B cell (primary cell): Measurements from ENCODE around the gene TRIM31. TPM values are rescaled to one million over a fixed set of nuclear protein-coding genes. Genes with fewer than 3 reads are reported as not detected.

Experiments
- ATAC-seq: fragments of 200-7000 bp; cut with Tn5 transposase; one replicate; pipeline ENCODE4 v1.10.0; 2021; ENCODE audit warnings: low read depth, mild to moderate bottlenecking, moderate number of reproducible peaks, moderate library complexity
- CTCF ChIA-PET: fragments of 350-600 bp; sonication (Branson Sonifier 250); formaldehyde crosslinking; loops from one replicate; lab custom pipeline; 2021; ENCODE audit warnings: antibody characterized with exemption, inconsistent platforms; lab: Charles Lee
- POLR2A ChIA-PET: fragments of 350-600 bp; sonication (Branson Sonifier 250); formaldehyde crosslinking; loops from one replicate; lab custom pipeline; 2021; ENCODE audit warnings: antibody characterized with exemption; lab: Charles Lee
- DNase-seq: peaks from one replicate; pipeline ENCODE4 v3.0.0; 2013
- H2AFZ ChIP-seq: 2 replicates; pipeline ENCODE4 v1.6.1; 2012; ENCODE audit warnings: mild to moderate bottlenecking, low read depth, low read length; ENCODE audit not compliant: insufficient read depth, poor library complexity, severe bottlenecking
- H3K27ac ChIP-seq, 2 donors: 1 replicate in 1 of 2; 2 replicates in 1 of 2; pipeline ENCODE4 v1.5.1; 2012 to 2013; ENCODE audit warnings: low read length in 2 of 2, mild to moderate bottlenecking in 2 of 2, moderate library complexity in 1 of 2
- H3K27me3 ChIP-seq, 4 experiments: fragments of 200-600 bp in 1 of 4; sonication (generic) in 1 of 4; replicated peaks in 1 of 4; 1 replicate in 2 of 4; 2 replicates in 2 of 4; pipeline versions ENCODE4 v1.6.1 to v1.7.0; 2013 to 2016; ENCODE audit warnings: low read length in 3 of 4, mild to moderate bottlenecking in 2 of 4, mixed read lengths in 1 of 4, moderate library complexity in 1 of 4; ENCODE audit not compliant: insufficient read depth in 4 of 4, control insufficient read depth in 3 of 4; ENCODE audit errors: control extremely low read depth in 1 of 4
- H3K36me3 ChIP-seq, 2 experiments: replicated peaks in 1 of 2; 1 replicate in 1 of 2; 2 replicates in 1 of 2; pipeline versions ENCODE4 v1.6.1 to v1.7.1; 2013; ENCODE audit warnings: low read length in 1 of 2; ENCODE audit not compliant: insufficient read depth in 2 of 2, control insufficient read depth in 1 of 2; ENCODE audit errors: control extremely low read depth in 1 of 2, extremely low read depth in 1 of 2
- H3K4me1 ChIP-seq, 2 donors: fragments of 200-600 bp in 1 of 2; sonication (generic) in 1 of 2; 1 replicate in 1 of 2; 2 replicates in 1 of 2; pipeline versions ENCODE4 v1.5.1 to v1.6.1; 2013 to 2017; ENCODE audit warnings: low read length in 2 of 2; ENCODE audit not compliant: control insufficient read depth in 2 of 2, insufficient read depth in 2 of 2
- H3K4me2 ChIP-seq: replicated peaks from 2 replicates; pipeline ENCODE3; 2012; ENCODE audit warnings: mild to moderate bottlenecking, low read depth, low read length; ENCODE audit not compliant: poor library complexity, severe bottlenecking
- H3K4me3 ChIP-seq, 5 experiments: fragments of 200-600 bp in 1 of 5; sonication (generic) in 1 of 5; 1 replicate in 3 of 5; 2 replicates in 2 of 5; pipeline versions ENCODE4 v1.5.1 to v1.7.0; 2011 to 2016; ENCODE audit warnings: low read length in 4 of 5, mild to moderate bottlenecking in 4 of 5, low read depth in 2 of 5, control low read depth in 1 of 5, moderate library complexity in 1 of 5; ENCODE audit not compliant: insufficient read depth in 1 of 5; ENCODE audit errors: control extremely low read depth in 1 of 5, extremely low read depth in 1 of 5
- H3K79me2 ChIP-seq: fragments of 200-600 bp; sonication (generic); one replicate; pipeline ENCODE4 v1.6.0; 2016; ENCODE audit warnings: low read length; ENCODE audit not compliant: control insufficient read depth, insufficient read depth
- H3K9ac ChIP-seq: fragments of 200-600 bp; sonication (generic); 2 replicates; pipeline ENCODE4 v1.6.1; 2017; ENCODE audit warnings: mild to moderate bottlenecking, low read length, moderate library complexity
- H3K9me3 ChIP-seq, 3 donors: one replicate each; pipeline versions ENCODE4 v1.6.1 to v1.7.1; 2013; ENCODE audit warnings: low read length in 2 of 3; ENCODE audit not compliant: control insufficient read depth in 2 of 3, insufficient read depth in 1 of 3; ENCODE audit errors: control extremely low read depth in 1 of 3
- H4K20me1 ChIP-seq: 2 replicates; pipeline ENCODE4 v1.6.0; 2012; ENCODE audit warnings: mild to moderate bottlenecking, low read length; ENCODE audit not compliant: insufficient read depth, control insufficient read depth, poor library complexity, severe bottlenecking
- H3K27ac Mint-ChIP-seq: one replicate; pipeline ENCODE4 v1.8.0; 2021; ENCODE audit warnings: mixed read lengths
- H3K27me3 Mint-ChIP-seq: one replicate; pipeline ENCODE4 v1.8.0; 2021; ENCODE audit warnings: mixed read lengths
- H3K4me1 Mint-ChIP-seq: one replicate; pipeline ENCODE4 v1.8.0; 2021; ENCODE audit warnings: mixed read lengths
- H3K4me3 Mint-ChIP-seq: one replicate; pipeline ENCODE4 v1.8.0; 2021; ENCODE audit warnings: mixed read lengths
- H3K9me3 Mint-ChIP-seq: one replicate; pipeline ENCODE4 v1.8.0; 2022; ENCODE audit warnings: mixed read lengths; ENCODE audit not compliant: insufficient read depth
- CTCF ChIP-seq: fragments of 200-600 bp; IDR thresholded peaks from one replicate; pipeline ENCODE4 v1.8.0; 2022; ENCODE audit warnings: antibody characterized with exemption, mild to moderate bottlenecking
- EZH2 ChIP-seq: IDR thresholded peaks from 2 replicates; pipeline ENCODE4 v1.6.1; 2012; ENCODE audit warnings: borderline replicate concordance, low read depth, mild to moderate bottlenecking, moderate library complexity, low read length; ENCODE audit not compliant: insufficient read depth, poor library complexity, severe bottlenecking
- WGBS: methylation state at CpG from one replicate; pipeline ENCODE4 v1.1.5; 2013; ENCODE audit warnings: missing lambda C conversion rate; ENCODE audit not compliant: insufficient coverage; 5-methylcytosine and 5-hydroxymethylcytosine counted together
- intact Hi-C: fragments of 100-400 bp; cut with micrococcal nuclease; formaldehyde crosslinking; loops from one replicate; pipeline ENCODE4 v1.10.0; 2022
- polyA plus RNA-seq: library from polyadenylated mRNA; depleted of rRNA; stranded (reverse); fragments of >200 nt; gene quantifications from 2 replicates; pipeline ENCODE4 v1.2.3, GENCODE V29; 2012
- total RNA-seq, 2 donors: library from RNA; stranded (reverse); fragments of 120-200 nt in 1 of 2; gene quantifications; 1 replicate in 1 of 2; 2 replicates in 1 of 2; pipeline versions ENCODE4 v1.2.3 to v1.2.4, GENCODE V29; 2013 to 2022

TRIM31 gene
- total and polyA plus RNA-seq, 2 donors (not counting 1 experiment from before 2014, with no cell fraction given), result not detected

- ATAC-seq (no peak), DNase-seq (no peak)
- intact Hi-C loops, result no loop called here
- Histone ChIP-seq H4K20me1 (peaks cover 23% of the 10 kb centered on the region), H3K9me3 (peaks cover 0 to 20% (median 0%) of the 10 kb centered on the region in 3 donors), H3K4me1 (peaks cover 30 to 33% of the 10 kb centered on the region in 2 donors), H3K9ac (no peak overlapping the region), H2AFZ (no peak overlapping the region), H3K4me3 (no peak overlapping the region), H3K27me3 (peaks cover 0 to 76% (median 50%) of the 10 kb centered on the region in 4 experiments), H3K36me3 (peaks cover 0 to 14% of the 10 kb centered on the region in 2 experiments), H3K27ac (no peak overlapping the region), H3K4me2 (no peak overlapping the region), H3K79me2 (no peaks in the 10 kb centered on the region)
- no peak overlapping the region for H3K27ac Mint-ChIP-seq
- H3K9me3 Mint-ChIP-seq, result no peaks in the 10 kb centered on the region
- H3K4me1 Mint-ChIP-seq, result peaks cover 32% of the 10 kb centered on the region
- H3K4me3 Mint-ChIP-seq, result peak overlapping the region; percentile 26
- CTCF ChIA-PET, result interaction anchor here (1.9 kb wide), 1 partner anchor 13 kb away, joined by 7 read pairs; the partner anchor contains the start of gene POLR1H
- WGBS, result 50% methylated on average over 6 of the region's 7 CpGs
- POLR2A ChIA-PET, result no interaction called here
- H3K27me3 Mint-ChIP-seq, result peaks cover 71% of the 10 kb centered on the region
- TF ChIP-seq CTCF (no peak), EZH2 (no peak)
These were observed 39.2 kb downstream of the TRIM31 start for GRCh38 chr6:30073489-30074235.

- no peak overlapping the region for H3K27ac ChIP-seq
- intact Hi-C loops, result no loop called here
- H3K9me3 Mint-ChIP-seq, result no peaks in the 10 kb centered on the region
- no peak overlapping the region for H2AFZ ChIP-seq
- H3K79me2 ChIP-seq, result peaks cover 10% of the 10 kb centered on the region
- CTCF ChIA-PET, result no interaction called here
- H3K4me1 ChIP-seq, result peaks cover 43 to 46% of the 10 kb centered on the region in 2 donors
- WGBS, result 46% methylated on average over 2 of the region's 3 CpGs
- no peak overlapping the region for H3K4me3 ChIP-seq
- H3K4me2 ChIP-seq, result peak overlapping the region; percentile 43
- ATAC-seq, result no peak
- H3K9ac ChIP-seq, result no peak overlapping the region
- H4K20me1 ChIP-seq, result peaks cover 27% of the 10 kb centered on the region
- TF ChIP-seq CTCF, result no peak
- no peak for TF ChIP-seq EZH2
- DNase-seq, result no peak
- no peak overlapping the region for H3K27ac Mint-ChIP-seq
- peaks cover 0 to 20% of the 10 kb centered on the region in 2 experiments for H3K36me3 ChIP-seq
- peaks cover 61% of the 10 kb centered on the region for H3K27me3 Mint-ChIP-seq
- peaks cover 47% of the 10 kb centered on the region for H3K4me1 Mint-ChIP-seq
- peaks cover 0 to 20% (median 0%) of the 10 kb centered on the region in 3 donors for H3K9me3 ChIP-seq
- peaks cover 0 to 70% (median 45%) of the 10 kb centered on the region in 4 experiments for H3K27me3 ChIP-seq
- POLR2A ChIA-PET, result no interaction called here
- H3K4me3 Mint-ChIP-seq, result peak overlapping the region; percentile 17
These were observed 41.0 kb downstream of the TRIM31 start for GRCh38 chr6:30071858-30072257.
